Measurements from ENCODE around the gene LDLRAD3. TPM values are rescaled to one million over a fixed set of nuclear protein-coding genes. Genes with fewer than 3 reads are reported as not detected.

The LDLRAD3 gene
- total RNA-seq, 4 donors from 2014 or later: 10.2 to 41.9 (median 19.8) TPM

DNA sequence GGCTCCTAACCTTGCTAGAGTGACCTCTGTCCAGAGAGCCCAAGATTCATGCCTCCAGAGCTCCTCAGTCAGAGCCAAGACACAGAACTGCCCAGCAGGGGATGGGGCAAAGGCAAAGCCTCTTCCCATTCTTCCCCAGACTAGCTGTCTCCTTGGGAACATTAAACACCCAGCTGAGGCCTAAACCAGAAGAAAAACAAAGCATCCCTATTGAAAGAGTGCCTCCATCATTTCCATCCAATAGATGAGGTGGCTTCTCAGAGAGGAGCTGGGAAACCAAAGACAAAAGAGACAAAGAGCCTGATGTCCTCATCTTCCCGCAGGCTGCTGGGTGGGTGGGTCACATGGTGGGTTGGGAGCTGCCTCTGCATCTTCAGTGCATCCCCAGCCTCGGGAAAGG lies 308.0 kb downstream of the LDLRAD3 start:
- no peak for TF ChIP-seq POLR2A (IDR thresholded peaks at IDR 0.05)
- TF ChIP-seq, protein P1, sequence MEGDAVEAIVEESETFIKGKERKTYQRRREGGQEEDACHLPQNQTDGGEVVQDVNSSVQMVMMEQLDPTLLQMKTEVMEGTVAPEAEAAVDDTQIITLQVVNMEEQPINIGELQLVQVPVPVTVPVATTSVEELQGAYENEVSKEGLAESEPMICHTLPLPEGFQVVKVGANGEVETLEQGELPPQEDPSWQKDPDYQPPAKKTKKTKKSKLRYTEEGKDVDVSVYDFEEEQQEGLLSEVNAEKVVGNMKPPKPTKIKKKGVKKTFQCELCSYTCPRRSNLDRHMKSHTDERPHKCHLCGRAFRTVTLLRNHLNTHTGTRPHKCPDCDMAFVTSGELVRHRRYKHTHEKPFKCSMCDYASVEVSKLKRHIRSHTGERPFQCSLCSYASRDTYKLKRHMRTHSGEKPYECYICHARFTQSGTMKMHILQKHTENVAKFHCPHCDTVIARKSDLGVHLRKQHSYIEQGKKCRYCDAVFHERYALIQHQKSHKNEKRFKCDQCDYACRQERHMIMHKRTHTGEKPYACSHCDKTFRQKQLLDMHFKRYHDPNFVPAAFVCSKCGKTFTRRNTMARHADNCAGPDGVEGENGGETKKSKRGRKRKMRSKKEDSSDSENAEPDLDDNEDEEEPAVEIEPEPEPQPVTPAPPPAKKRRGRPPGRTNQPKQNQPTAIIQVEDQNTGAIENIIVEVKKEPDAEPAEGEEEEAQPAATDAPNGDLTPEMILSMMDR (IDR thresholded peaks at IDR 0.05): no peak
- Histone ChIP-seq H3K9me3 (no peaks in the 10 kb centered on the region), H3K27ac (no peak overlapping the region), H3K27me3 (no peaks in the 10 kb centered on the region), H3K4me1 (no peaks in the 10 kb centered on the region), H3K4me3 (no peak overlapping the region), H3K36me3 (no peaks in the 10 kb centered on the region)
- DNase-seq: no peak
- intact Hi-C loops (cut with DNase I; ENCODE audit: low total_unique reads): no loop called here

DNA sequence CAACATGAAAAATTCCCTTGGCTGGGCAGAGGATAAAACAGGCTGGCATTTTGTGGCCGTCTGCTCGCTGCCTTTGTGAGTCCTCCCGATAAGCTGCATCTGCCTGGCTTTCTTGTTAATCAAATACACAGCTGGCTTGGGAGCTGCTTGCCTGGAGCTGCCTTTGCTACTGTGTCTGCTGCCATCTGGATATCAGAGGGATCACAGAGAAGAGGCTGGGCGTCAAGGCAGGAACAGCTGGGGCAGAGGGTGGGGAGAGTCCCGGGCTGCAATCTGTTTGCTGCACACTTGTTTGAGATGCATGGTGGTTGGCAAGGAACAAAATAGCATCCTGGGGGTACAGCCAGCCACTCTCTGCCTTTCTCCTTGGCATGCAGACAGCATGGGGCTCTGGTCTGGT lies 309.4 kb downstream of the LDLRAD3 start:
- H3K36me3 ChIP-seq: no peaks in the 10 kb centered on the region
- H3K27me3 ChIP-seq: no peaks in the 10 kb centered on the region
- H3K9me3 ChIP-seq: no peaks in the 10 kb centered on the region
- DNase-seq: no peak
- H3K4me1 ChIP-seq: no peaks in the 10 kb centered on the region
- H3K4me3 ChIP-seq: no peak overlapping the region
- TF ChIP-seq, protein P1 (IDR thresholded peaks at IDR 0.05): no peak
- TF ChIP-seq POLR2A (IDR thresholded peaks at IDR 0.05): no peak
- H3K27ac ChIP-seq: no peak overlapping the region
- intact Hi-C loops (cut with DNase I; ENCODE audit: low total_unique reads): no loop called here

DNA sequence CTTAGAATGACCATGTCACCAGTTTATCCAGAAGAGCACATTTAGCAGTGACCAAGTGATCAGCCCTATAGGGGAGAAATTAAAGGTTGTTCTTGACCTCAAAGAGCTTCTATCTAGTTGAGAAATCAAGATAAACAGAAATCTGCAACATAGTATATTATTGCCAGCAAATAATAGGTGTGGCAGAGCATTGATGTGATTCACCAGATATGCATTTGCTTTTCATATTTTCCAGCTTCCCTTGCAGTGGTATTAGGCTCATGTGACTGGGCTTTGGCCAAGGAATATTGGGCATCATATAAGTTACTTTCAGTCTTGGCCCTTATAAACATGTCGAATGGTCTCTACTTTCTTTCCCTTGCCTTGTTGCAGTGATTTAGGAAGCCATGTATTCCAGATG lies 310.9 kb downstream of the LDLRAD3 start:
- Histone ChIP-seq H3K4me1 (no peaks in the 10 kb centered on the region), H3K4me3 (no peak overlapping the region), H3K27ac (no peak overlapping the region), H3K36me3 (no peaks in the 10 kb centered on the region), H3K27me3 (no peaks in the 10 kb centered on the region), H3K9me3 (no peaks in the 10 kb centered on the region)
- TF ChIP-seq, protein P1 (IDR thresholded peaks at IDR 0.05): no peak
- no peak for TF ChIP-seq POLR2A (IDR thresholded peaks at IDR 0.05)
- intact Hi-C loops (cut with DNase I; ENCODE audit: low total_unique reads): loop anchor here (5.0 kb wide), 1 partner anchor 637 kb away; the partner anchor contains the start of gene FJX1
- DNase-seq: no peak

DNA sequence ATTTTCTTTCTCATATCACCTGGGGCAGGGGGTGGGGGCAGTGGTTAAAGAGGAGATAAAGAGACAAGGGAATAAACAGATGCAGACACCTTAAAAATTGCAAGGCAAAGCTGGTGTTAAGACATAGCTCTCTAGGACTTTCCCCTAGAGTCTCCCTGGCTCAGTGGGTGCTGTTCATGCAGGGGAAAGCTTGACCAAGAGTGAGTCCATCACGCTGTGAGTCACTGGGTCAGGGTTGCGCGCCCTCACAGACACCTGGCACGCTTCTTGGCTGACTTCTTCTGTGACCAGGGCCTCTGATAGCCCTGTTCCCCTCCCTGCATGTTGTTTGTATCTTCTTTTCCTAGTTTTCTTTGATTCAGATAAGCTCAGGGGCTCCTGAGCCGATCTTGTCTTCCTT lies 313.5 kb downstream of the LDLRAD3 start:
- H3K27ac ChIP-seq: no peak overlapping the region
- no peaks in the 10 kb centered on the region for H3K36me3 ChIP-seq
- peak in 1 of 2 donors; percentile 24 for DNase-seq
- H3K27me3 ChIP-seq: no peaks in the 10 kb centered on the region
- intact Hi-C loops (cut with DNase I; ENCODE audit: low total_unique reads): loop anchor here (5.0 kb wide), 1 partner anchor 640 kb away; the partner anchor contains the start of gene FJX1
- no peak overlapping the region for H3K4me3 ChIP-seq
- no peaks in the 10 kb centered on the region for H3K4me1 ChIP-seq
- TF ChIP-seq POLR2A (IDR thresholded peaks at IDR 0.05): no peak
- H3K9me3 ChIP-seq: no peaks in the 10 kb centered on the region

DNA sequence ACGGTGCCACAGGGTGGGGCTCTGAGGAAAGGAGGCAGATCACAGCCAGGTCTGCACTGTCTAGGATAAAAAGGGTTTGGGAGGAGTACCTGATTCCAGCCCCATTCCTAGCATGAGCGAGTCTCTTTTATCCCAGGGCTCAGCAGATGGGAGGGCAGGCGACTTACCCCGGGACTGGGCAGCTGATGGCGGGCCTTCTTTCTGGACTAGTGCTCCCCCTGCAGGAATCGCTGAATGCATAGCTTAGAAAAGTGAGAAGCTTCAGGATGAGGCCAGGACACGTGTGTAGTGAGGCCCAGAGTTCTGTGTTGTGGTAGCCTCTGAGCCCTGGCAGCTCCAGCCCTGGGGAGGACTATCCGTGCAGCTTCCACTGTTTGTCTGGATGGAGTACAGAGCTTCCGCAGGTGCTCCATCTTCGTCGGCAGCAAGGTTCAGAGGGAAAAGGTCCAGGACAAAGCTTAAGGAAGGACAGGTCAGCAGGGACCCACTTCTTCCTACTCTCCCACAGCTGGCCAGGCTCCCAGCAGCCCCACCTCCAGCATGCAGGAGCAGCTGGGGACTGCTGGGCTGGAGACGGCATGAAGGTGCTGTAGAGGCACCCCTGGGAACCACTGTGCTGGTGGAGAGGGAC lies 315.0 kb downstream of the LDLRAD3 start:
- Histone ChIP-seq H3K9me3 (no peaks in the 10 kb centered on the region), H3K27ac (no peak overlapping the region), H3K4me3 (no peak overlapping the region), H3K4me1 (no peaks in the 10 kb centered on the region), H3K36me3 (no peaks in the 10 kb centered on the region), H3K27me3 (no peaks in the 10 kb centered on the region)
- DNase-seq: peak; percentile 47 to 50
- TF ChIP-seq, protein P1 (IDR thresholded peaks at IDR 0.05): peak; percentile 40 to 61 (median 49)
- no peak for TF ChIP-seq POLR2A (IDR thresholded peaks at IDR 0.05)
- intact Hi-C loops (cut with DNase I; ENCODE audit: low total_unique reads): loop anchor here (5.0 kb wide), 1 partner anchor 642 kb away; the partner anchor contains the start of gene FJX1

All from uterus (tissue), 4 donors.